ENCODE data around the gene PRC1. TPM values are rescaled to one million over a fixed set of nuclear protein-coding genes. Genes with fewer than 3 reads are reported as not detected.
A peak's percentile ranks its signal among the peaks of the same experiment; 100 is the strongest.

The PRC1 gene
- total RNA-seq, 1 experiment from 2014 or later = 260 TPM

GRCh38 chr15:91032919-91033803 is 38.8 kb upstream of the PRC1 start:
- H3K36me3 Mint-ChIP-seq (ENCODE audit: insufficient read depth, unreplicated experiment) = no peaks in the 10 kb centered on the region
- H3K27me3 Mint-ChIP-seq (ENCODE audit: unreplicated experiment) = peaks cover 43% of the 10 kb centered on the region
- no peaks in the 10 kb centered on the region for H3K9me3 Mint-ChIP-seq (ENCODE audit: low read depth, unreplicated experiment)
- CTCF ChIA-PET = interaction anchor here (0.6 to 2.6 kb wide), 14 partner anchors 11 to 1272 kb away, joined by 3 to 23 read pairs (median 4); partner anchors contain the start of genes HDDC3, RCCD1, SV2B and UNC45A
- TF ChIP-seq CTCF (IDR thresholded peaks at IDR 0.05; ENCODE audit: unreplicated experiment) = peak; percentile 73
- H3K4me3 Mint-ChIP-seq (ENCODE audit: low read depth, unreplicated experiment) = peak overlapping the region; percentile 13
- H3K27ac Mint-ChIP-seq (ENCODE audit: unreplicated experiment) = no peak overlapping the region
- peak; percentile 94 for DNase-seq
- H3K4me1 Mint-ChIP-seq (ENCODE audit: low read depth, unreplicated experiment) = peaks cover 11% of the 10 kb centered on the region
- BruUV-seq (replicated peaks) = no TSS peak
- intact Hi-C loops (cut with micrococcal nuclease; ENCODE audit: unreplicated experiment) = loop anchor here (5.0 kb wide), 2 partner anchors 76 to 101 kb away; partner anchors contain the start of gene HDDC3

- Mint-ChIP-seq H3K9me3 (ENCODE audit: low read depth, unreplicated experiment) (no peaks in the 10 kb centered on the region), H3K27ac (ENCODE audit: unreplicated experiment) (no peak overlapping the region), H3K36me3 (ENCODE audit: insufficient read depth, unreplicated experiment) (no peaks in the 10 kb centered on the region), H3K4me1 (ENCODE audit: low read depth, unreplicated experiment) (peaks cover 11% of the 10 kb centered on the region), H3K4me3 (ENCODE audit: low read depth, unreplicated experiment) (no peak overlapping the region), H3K27me3 (ENCODE audit: unreplicated experiment) (peaks cover 31% of the 10 kb centered on the region)
- no TSS peak for BruUV-seq (replicated peaks)
- CTCF ChIA-PET = interaction anchor here (1.2 to 2.6 kb wide), 3 partner anchors 10 to 76 kb away, joined by 4 to 23 read pairs (median 8); partner anchors contain the start of genes RCCD1 and VPS33B
- DNase-seq = no peak
- intact Hi-C loops (cut with micrococcal nuclease; ENCODE audit: unreplicated experiment) = loop anchor here (5.0 kb wide), 2 partner anchors 74 to 99 kb away; partner anchors contain the start of gene HDDC3
- TF ChIP-seq CTCF (IDR thresholded peaks at IDR 0.05; ENCODE audit: unreplicated experiment) = no peak
These were observed 37.5 kb upstream of the PRC1 start for GRCh38 chr15:91031796-91032195.

- H3K27ac Mint-ChIP-seq (ENCODE audit: unreplicated experiment) = no peak overlapping the region
- no TSS peak for BruUV-seq (replicated peaks)
- no peak for TF ChIP-seq CTCF (IDR thresholded peaks at IDR 0.05; ENCODE audit: unreplicated experiment)
- DNase-seq = no peak
- peaks cover 3% of the 10 kb centered on the region for H3K36me3 Mint-ChIP-seq (ENCODE audit: insufficient read depth, unreplicated experiment)
- H3K9me3 Mint-ChIP-seq (ENCODE audit: low read depth, unreplicated experiment) = no peaks in the 10 kb centered on the region
- CTCF ChIA-PET = interaction anchor here (0.6 kb wide), 1 partner anchor 34 kb away, joined by 3 read pairs; no protein-coding TSS in a partner anchor
- intact Hi-C loops (cut with micrococcal nuclease; ENCODE audit: unreplicated experiment) = no loop called here
- H3K27me3 Mint-ChIP-seq (ENCODE audit: unreplicated experiment) = no peaks in the 10 kb centered on the region
- no peak overlapping the region for H3K4me3 Mint-ChIP-seq (ENCODE audit: low read depth, unreplicated experiment)
- H3K4me1 Mint-ChIP-seq (ENCODE audit: low read depth, unreplicated experiment) = peaks cover 9% of the 10 kb centered on the region
These were observed 33.3 kb upstream of the PRC1 start for GRCh38 chr15:91027677-91028076.

- Mint-ChIP-seq H3K27ac (ENCODE audit: unreplicated experiment) (no peak overlapping the region), H3K36me3 (ENCODE audit: insufficient read depth, unreplicated experiment) (peaks cover 23% of the 10 kb centered on the region), H3K27me3 (ENCODE audit: unreplicated experiment) (no peaks in the 10 kb centered on the region), H3K4me3 (ENCODE audit: low read depth, unreplicated experiment) (no peak overlapping the region), H3K9me3 (ENCODE audit: low read depth, unreplicated experiment) (no peaks in the 10 kb centered on the region), H3K4me1 (ENCODE audit: low read depth, unreplicated experiment) (peaks cover 35% of the 10 kb centered on the region)
- intact Hi-C loops (cut with micrococcal nuclease; ENCODE audit: unreplicated experiment) = loop anchor here (5.0 kb wide), 1 partner anchor 36 kb away; no protein-coding TSS in a partner anchor
- CTCF ChIA-PET = no interaction called here
- TF ChIP-seq CTCF (IDR thresholded peaks at IDR 0.05; ENCODE audit: unreplicated experiment) = no peak
- no TSS peak for BruUV-seq (replicated peaks)
- no peak for DNase-seq
These were observed 29.4 kb upstream of the PRC1 start for GRCh38 chr15:91023720-91024119.
